ENCODE results near the gene DEFB123.

Gene DEFB123

DNA sequence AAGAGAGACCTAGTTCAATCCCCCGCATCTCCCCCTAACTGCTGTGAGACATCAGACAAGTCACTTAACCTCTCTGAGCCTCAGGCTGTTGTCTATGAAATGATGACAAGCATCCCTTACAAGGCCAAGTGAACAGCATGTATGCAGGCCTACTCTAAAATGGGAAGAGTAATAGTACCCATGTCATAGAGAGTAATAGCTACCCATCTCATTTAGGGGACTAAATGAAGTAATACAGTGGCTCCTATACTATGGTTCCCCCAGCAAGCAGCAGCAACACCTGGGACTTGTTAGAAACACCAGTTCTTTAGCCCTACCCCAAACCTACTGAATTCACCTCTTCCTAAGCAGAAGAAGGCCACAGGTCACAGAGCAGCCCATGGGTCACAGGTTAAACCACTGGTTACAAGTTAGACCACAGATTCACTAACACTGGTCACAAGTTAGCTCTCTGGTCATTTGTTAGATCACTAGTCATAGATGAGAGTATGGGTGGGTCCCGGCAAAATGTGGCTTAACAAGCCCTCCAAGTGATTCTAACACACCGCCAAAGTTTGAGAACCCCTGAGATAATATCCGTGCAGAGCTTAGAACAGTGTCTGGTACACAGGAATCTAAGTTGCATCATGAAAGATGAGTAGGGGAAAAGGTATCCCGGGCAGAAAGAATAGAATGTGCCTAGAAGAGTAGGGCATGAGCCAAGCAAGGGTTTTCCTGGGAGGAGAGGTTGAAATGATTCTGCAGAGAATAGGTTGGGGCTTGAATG, 33.1 kb downstream of the DEFB123 start:
- DNase-seq (ENCODE audit: low read depth, low spot score), result no peak

DNA sequence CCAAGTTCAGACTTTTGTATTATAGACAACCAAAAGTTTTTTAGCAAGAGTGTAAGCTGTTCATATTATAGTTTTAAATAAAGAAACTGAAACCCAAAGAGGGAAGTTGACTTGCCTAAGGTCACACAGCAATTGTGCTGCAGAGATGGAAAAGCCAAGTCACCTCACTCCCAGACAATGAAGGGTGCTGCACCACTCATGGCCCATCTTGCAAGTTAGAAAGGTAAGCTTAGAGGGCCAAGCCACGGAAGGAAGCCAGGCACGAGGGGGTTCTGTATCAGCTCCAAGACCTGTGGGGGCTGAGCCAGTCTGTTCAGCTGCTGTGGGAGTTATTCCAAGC, 33.6 kb downstream of the DEFB123 start:
- no peak for DNase-seq (ENCODE audit: low read depth, low spot score)

DNA sequence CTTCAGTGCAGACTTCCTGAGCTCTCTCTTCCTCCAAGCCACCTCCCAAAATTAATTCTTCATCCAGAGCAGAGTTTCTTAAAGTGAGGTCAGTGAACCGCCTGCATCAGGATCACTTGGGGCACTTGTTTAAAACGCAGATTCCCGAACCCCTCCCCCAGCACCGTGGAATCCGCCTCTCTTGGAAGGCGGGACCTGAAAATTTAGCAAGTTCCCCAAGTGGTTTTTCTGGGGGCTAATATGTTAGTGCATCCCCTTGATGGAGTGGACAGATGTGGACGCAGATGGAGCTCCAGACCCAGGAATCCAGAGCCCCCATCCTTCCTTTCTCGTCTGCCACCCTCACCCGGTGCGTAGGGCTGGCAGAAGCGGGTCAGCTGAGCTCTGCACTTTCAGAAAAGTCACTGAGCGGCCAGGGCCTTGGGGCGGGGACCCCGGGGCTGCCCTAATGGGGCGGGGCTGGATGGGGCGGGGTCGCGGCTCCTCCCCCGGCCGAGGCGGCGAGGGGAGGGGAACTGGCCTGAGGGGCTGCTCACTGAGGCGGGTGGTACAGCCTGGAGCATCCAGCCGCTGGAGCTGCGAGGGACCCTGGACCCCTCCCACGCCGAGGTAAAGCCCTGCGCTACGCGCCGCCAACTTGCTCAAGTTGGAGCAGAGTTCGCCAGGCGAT, 34.5 kb downstream of the DEFB123 start, which contains the start of the genes DEFB124 and REM1:
Gene DEFB124 (minus strand): TSS at position 370 of the 670 bp plus-strand sequence. CDS start 2,114 bp downstream, outside the sequence.
Gene REM1 (plus strand): TSS at position 531 of the 670 bp plus-strand sequence. CDS start 1,158 bp downstream, outside the sequence.
- no peak for DNase-seq (ENCODE audit: low read depth, low spot score)

DNA sequence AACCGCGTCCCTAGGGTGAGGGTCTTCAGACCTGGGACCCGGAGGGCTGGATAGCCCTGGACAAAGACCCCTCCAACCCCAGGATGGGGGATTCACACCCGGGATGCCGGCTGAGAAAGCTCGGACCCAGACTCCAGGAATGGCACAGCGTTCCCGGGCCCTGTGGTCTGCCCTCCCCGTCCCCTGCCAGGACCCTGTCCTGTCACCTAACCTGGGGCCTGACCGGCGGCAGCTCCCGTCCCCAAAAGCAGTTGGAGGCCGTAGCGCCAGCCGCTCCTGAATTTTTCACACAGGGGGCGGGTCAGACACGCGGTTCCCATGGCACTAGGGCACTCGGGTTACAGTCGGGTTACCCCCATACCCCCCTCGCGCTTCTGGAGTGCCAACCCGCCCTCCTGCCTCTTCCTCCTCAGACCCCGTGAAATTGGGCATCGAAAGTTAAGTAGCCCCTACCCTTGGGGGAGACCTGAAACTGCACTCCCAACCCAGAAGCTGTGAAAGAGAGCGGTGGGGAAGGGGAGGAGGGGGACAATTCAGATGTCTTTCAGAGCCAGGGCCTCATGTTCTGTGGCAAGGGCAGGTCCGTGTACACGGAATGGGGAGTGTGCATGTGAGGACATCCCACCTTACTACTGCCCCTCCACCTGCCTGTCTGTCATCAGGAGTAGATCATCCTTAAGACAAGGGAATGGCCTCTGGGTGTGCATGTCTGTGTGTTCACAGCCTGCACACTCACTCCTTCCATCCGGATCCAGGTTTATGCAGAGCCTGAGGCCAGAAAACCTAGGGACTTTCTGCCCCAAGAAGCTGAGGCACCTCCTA, 35.3 kb downstream of the DEFB123 start:
- no peak for DNase-seq (ENCODE audit: low read depth, low spot score)

DNA sequence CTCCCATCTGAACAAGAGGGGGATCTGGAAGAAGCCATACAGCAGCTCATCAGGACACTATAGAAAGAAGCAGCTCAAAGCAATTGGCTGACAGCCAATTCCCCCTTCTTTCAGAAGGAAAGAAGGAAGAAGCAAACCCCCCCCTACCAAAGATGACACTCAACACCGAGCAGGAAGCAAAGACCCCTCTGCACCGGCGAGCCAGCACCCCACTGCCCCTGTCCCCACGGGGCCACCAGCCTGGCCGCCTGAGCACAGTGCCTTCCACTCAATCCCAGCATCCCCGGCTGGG, 35.8 kb downstream of the DEFB123 start:
- no peak for DNase-seq (ENCODE audit: low read depth, low spot score)

DNA sequence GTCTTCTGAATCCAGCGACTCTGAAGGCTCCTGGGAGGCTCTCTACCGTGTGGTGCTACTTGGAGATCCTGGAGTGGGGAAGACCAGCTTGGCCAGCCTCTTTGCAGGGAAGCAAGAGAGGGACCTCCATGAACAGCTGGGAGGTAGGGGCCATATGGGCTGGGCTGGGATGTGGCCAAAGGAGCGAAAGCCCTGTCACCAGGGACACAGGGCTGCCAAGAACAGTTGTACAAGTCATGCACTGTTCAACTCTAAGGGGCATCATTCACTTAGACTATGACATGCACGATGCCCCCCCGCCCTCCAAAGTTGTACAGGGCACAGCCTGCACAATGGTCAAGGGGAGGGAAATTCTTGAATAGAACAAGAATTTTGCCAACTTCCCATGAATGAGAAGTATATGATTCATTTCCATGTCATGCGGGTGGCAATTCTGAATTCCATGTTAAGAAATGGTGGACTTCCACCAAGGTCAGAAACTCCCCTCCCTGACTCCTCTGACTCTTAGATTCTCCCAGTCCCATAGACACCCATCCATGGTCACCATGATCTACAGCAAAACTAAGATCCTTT, 36.3 kb downstream of the DEFB123 start:
- DNase-seq (ENCODE audit: low read depth, low spot score), result no peak

DNA sequence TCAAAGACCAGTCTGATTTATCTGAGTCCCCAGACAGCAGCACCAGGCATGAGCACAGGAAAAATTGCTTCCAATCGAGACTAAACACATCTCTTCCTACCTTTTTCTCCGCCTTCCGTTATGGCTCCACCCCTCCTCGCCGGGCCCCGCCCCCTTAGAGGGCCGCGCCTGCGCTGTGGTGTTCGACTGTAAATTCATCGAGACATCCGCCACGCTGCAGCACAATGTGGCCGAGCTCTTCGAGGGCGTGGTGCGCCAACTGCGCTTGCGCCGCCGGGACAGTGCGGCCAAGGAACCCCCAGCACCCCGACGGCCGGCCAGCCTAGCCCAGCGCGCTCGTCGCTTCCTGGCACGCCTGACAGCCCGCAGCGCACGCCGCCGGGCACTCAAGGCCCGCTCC, 43.6 kb downstream of the DEFB123 start:
- no peak for DNase-seq (ENCODE audit: low read depth, low spot score)

DNA sequence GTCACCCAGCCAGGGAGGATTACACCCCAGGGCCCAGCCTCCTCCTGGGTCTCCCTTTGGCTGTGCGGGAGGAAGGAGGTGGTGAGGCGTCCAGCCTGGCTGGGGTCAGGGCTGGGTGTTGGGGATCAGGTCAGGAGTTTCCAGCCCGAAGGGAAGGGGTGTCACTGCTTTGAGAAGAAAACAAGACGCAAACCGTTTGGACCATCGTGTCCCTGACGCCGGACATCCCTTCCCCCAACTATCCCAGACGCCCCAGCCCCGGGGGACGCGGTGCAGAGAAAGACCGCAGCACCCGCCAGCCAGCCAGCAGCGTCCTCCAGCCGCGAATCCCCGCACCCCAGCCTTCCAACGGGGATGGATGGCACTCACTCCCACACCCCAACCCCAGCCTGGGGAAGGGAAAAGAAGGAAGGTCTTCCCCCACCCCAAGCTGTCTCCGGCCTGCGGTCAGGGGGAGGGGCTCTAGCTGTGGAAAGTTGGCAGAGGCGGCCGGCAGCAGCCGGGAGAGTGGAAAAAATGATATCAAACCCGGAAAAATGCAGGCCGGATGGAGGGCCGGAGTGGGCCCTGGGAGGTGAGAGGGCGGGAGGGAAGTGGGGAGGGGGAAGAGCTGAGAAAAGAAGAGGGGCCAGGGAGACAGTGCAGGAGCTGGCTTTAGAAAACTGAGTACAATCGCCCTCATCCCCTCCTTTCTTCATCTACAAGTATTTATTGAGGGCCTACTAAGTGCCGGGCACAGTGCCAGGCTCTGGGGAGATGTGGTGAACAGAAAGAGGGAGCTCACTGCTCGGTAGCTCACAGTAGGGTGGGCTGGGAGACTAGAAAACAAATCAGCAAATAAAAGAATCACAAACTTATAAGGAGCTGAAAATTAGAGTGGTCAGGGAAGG, 45.3 kb downstream of the DEFB123 start:
- DNase-seq (ENCODE audit: low read depth, low spot score), result no peak

DNA sequence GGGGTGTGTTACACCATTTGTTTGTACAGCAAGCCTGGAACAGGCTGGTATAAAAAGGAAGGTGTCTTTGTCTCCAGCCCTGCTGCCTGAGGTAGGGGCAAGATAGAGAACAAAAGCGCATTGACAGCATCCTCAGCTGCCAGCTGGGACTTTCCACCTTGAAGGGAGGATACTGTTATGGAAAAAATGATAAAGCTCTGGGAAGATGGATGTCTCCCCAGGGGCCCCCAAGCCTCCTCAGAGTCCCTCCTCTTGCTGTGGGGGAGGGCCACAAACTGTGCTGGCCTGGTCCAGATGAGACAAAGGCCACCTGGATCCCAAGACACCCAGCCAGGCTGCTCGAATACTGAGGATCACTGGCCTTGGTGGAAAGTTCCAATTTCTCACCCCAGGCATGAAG, 47.7 kb downstream of the DEFB123 start:
- no peak for DNase-seq (ENCODE audit: low read depth, low spot score)

DNA sequence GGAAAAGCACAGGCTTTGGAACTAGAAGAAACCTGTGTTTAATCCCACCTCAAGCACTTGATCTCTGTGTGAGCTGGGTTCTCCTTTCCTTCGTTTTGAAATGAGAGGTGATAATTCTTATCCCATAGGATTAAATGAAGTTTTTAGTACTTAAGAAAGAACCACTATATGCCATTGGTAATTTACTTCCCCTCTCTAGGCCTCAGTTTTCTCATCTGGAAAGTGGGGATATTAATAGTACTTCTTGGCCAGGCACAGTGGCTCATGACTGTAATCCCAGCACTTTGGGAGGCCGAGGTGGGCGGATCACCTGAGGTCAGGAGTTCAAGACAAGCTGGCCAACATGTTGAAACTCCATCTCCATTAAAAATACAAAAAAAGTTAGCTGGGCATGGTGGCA, 48.7 kb downstream of the DEFB123 start:
- DNase-seq (ENCODE audit: low read depth, low spot score), result no peak

DNA sequence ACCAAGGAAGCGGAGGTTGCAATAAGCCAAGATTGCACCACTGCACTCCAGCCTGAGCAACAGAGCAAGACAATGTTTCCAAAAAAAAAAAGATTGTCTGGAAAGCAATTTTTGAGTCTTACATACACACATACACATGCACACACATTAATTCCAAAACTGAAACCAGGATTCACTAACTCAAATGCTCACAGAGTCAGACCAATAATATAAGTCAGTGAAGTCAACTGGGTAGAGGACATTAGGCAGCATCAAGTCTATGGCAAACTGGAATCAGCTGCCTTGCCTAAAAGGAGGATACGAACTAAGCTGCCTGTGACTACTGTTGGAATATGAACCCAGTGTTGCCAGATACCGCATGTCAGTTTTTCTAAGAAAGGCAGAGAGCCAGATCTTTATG, 50.3 kb downstream of the DEFB123 start:
- no peak for DNase-seq (ENCODE audit: low read depth, low spot score)

DNA sequence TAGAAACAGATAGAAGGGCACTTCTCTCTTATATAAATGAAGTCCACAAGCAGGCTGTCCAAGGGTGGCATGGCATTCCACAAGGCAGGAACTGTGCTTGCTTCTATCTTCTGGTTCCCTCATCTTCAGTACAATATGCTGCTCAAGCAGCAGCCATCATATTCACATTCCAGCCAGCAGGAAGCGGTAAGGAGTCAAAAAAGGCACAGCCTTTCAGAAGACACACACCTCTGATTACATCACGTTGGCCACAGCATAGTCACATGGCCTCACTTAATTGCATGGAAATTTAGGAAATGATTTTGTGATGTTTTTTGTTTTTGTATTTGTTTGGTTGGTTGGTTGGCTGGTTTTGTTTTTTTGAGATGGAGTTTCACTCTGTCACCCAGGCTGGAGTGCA, 53.7 kb downstream of the DEFB123 start:
- DNase-seq (ENCODE audit: low read depth, low spot score), result no peak

DNA sequence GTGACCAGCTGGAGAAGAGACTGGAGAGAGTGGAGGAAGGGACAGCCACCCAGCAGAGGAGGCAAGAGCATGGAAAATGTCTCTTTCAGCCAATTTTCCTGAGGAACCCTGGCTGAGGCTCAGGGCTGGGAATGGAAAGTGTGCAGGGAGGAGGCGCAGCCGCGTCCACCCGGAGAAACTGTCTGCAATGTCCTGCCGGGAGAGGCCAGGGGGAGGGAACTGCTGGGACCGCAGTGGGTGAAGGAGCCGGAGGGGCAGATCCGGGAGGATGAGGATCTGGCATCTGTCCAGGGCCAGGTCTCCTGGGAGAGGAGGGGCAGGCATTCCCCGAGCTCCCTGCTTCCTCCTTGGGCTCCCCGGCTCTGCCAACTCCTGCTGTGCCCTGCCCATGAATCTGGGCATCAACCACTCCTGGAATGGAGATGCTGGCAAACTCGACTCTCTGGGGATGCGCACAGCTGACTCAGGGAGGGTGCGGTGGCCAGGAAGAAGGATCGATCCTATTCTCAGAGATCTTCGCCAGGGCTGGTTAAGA, 56.4 kb downstream of the DEFB123 start:
- DNase-seq (ENCODE audit: low read depth, low spot score), result no peak

DNA sequence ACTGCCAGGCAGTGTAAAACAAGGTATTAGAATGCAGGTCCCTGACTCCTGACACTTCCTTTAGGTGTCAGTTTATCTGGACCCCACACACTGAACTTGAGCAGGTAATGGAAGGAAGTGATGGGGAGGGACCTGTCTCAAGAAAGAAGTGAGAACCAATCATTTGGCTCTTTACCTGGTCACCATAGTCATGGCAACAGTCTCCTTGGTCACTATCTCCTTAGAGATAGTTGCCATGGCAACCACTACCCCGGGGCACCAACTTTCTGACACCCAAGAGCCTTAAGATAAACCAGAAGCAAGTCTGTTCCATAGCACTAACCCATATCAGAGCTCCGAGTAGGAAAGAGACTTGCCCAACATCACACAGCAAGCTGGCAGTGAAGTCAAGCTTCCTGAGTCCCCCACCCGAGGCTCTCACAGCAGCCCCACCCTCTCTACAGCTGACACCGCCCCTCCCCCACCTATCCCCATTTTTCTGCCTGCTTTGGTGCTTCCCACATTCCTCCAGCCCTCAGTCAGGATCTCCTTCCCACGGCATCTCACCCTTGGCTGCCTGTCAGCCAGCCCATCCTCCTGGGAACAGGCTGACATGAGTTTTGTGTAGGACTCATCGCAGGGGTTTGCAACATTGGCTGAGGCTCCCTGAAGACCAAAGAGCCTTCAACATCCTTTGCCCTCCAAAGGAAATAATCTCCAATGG, 57.6 kb downstream of the DEFB123 start:
- DNase-seq (ENCODE audit: low read depth, low spot score), result no peak

All from brain pericyte (primary cell).